HCT116 (cell line): ENCODE measurements around the gene TMEM61. TPM values are rescaled to one million over a fixed set of nuclear protein-coding genes. Genes with fewer than 3 reads are reported as not detected.
A peak's percentile ranks its signal among the peaks of the same experiment; 100 is the strongest.

Source experiments
- ATAC-seq: fragments of 200-7000 bp; cut with Tn5 transposase; 2 replicates; pipeline ENCODE4 v1.9.1; 2020; ENCODE audit warnings: mild to moderate bottlenecking, moderate library complexity
- BruUV-seq: library from RNA; stranded (reverse); fragments of 400-500 nt; replicated peaks from 2 replicates; lab custom pipeline; 2021; lab: Mats Ljungman, UMichigan
- CTCF ChIA-PET: fragments of 300-600 bp; sonication (Branson Sonifier 250); formaldehyde crosslinking; loops from one replicate; lab custom pipeline; 2021; ENCODE audit warnings: antibody characterized with exemption; lab: Charles Lee
- POLR2A ChIA-PET: fragments of 300-600, 350-600 bp; sonication (Branson Sonifier 250); formaldehyde crosslinking; loops from one replicate; lab custom pipeline; 2021; ENCODE audit warnings: antibody characterized with exemption; lab: Charles Lee
- RAD21 ChIA-PET, 2 experiments: fragments of 300-600 bp; sonication (Branson Sonifier 250); formaldehyde crosslinking; loops; one replicate each; lab custom pipeline; 2023; ENCODE audit warnings: low total read pairs in 2 of 2; ENCODE audit not compliant: uncharacterized antibody in 2 of 2, unreplicated experiment in 2 of 2, low non-redundant PET in 1 of 2; lab: Charles Lee
- DNase-seq: peaks from one replicate; pipeline ENCODE4 v3.0.0-alpha.2; 2010; ENCODE audit warnings: low read depth, low spot score
- H2AFZ ChIP-seq: fragments of 200-600 bp; shearing (Covaris generic), sonication (generic); 2 replicates; pipeline ENCODE4 v1.6.1; 2017; ENCODE audit warnings: low read depth, mixed run types, mixed read lengths, antibody characterized with exemption, low read length; ENCODE audit not compliant: poor library complexity, severe bottlenecking
- H3K27ac ChIP-seq: 2 replicates; pipeline ENCODE4 v1.5.1; 2012; ENCODE audit warnings: low read depth, low read length
- H3K27me3 ChIP-seq: fragments of 200-600 bp; sonication (generic); 2 replicates; pipeline ENCODE4 v1.6.1; 2016; ENCODE audit warnings: mixed run types, low read length, mixed read lengths; ENCODE audit not compliant: insufficient read depth
- H3K36me3 ChIP-seq, 2 experiments: fragments of 200-500 bp in 1 of 2; fragments of 200-600 bp in 1 of 2; sonication (Bioruptor generic) in 1 of 2; sonication (generic) in 1 of 2; 2 replicates each; pipeline versions ENCODE4 v1.5.1 to v1.6.1; 2014 to 2016; ENCODE audit warnings: low read length in 2 of 2, inconsistent platforms in 1 of 2, mixed read lengths in 1 of 2, mixed run types in 1 of 2; ENCODE audit not compliant: insufficient read depth in 2 of 2, control insufficient read depth in 1 of 2
- H3K4me1 ChIP-seq, 2 experiments: fragments of 200-600 bp in 1 of 2; sonication (generic) in 1 of 2; 2 replicates each; pipeline versions ENCODE4 v1.5.1 to v1.6.1; 2012 to 2017; ENCODE audit warnings: low read length in 2 of 2, inconsistent platforms in 1 of 2, mild to moderate bottlenecking in 1 of 2, mixed read lengths in 1 of 2, mixed run types in 1 of 2, moderate library complexity in 1 of 2; ENCODE audit not compliant: insufficient read depth in 2 of 2, control insufficient read depth in 1 of 2
- H3K4me2 ChIP-seq: fragments of 200-600 bp; sonication (generic); 2 replicates; pipeline ENCODE4 v1.6.1; 2017; ENCODE audit warnings: mixed run types, low read length, mixed read lengths
- H3K4me3 ChIP-seq, 2 experiments: fragments of 200-600 bp in 1 of 2; sonication (generic) in 1 of 2; replicated peaks in 1 of 2; 2 replicates each; pipeline ENCODE4 v1.5.1; 2011 to 2016; ENCODE audit warnings: low read length in 2 of 2, control low read depth in 1 of 2, low read depth in 1 of 2, mild to moderate bottlenecking in 1 of 2, mixed read lengths in 1 of 2, mixed run types in 1 of 2
- H3K79me2 ChIP-seq: fragments of 200-600 bp; sonication (generic); 2 replicates; pipeline ENCODE4 v1.6.1; 2017; ENCODE audit warnings: mild to moderate bottlenecking, mixed run types, low read length, moderate library complexity, mixed read lengths; ENCODE audit not compliant: insufficient read depth
- H3K9ac ChIP-seq: fragments of 200-600 bp; sonication (generic); 2 replicates; pipeline ENCODE4 v1.6.1; 2016; ENCODE audit warnings: low read length, mixed read lengths
- H3K9me2 ChIP-seq: fragments of 200-600 bp; sonication (generic), shearing (Covaris generic); 2 replicates; pipeline ENCODE4 v1.6.1; 2017; ENCODE audit warnings: mixed run types, mild to moderate bottlenecking, moderate library complexity; ENCODE audit not compliant: insufficient read depth
- H3K9me3 ChIP-seq, 2 experiments: fragments of 200-500 bp in 1 of 2; fragments of 200-600 bp in 1 of 2; sonication (Bioruptor generic) in 1 of 2; sonication (generic) in 1 of 2; 2 replicates each; pipeline ENCODE4 v1.6.1; 2014 to 2017; ENCODE audit warnings: low read length in 2 of 2, mixed read lengths in 2 of 2, inconsistent platforms in 1 of 2, low read depth in 1 of 2, mild to moderate bottlenecking in 1 of 2, mixed run types in 1 of 2, moderate library complexity in 1 of 2; ENCODE audit not compliant: control insufficient read depth in 1 of 2, insufficient read depth in 1 of 2
- H4K20me1 ChIP-seq: fragments of 200-600 bp; sonication (generic), shearing (Covaris generic); 2 replicates; pipeline ENCODE4 v1.6.1; 2017; ENCODE audit warnings: mixed run types, mild to moderate bottlenecking, moderate library complexity; ENCODE audit not compliant: insufficient read depth
- ATF3 ChIP-seq: IDR thresholded peaks from 2 replicates; pipeline ENCODE4 v1.6.1; 2012
- CBX3 ChIP-seq: IDR thresholded peaks from 2 replicates; pipeline ENCODE4 v1.6.1; 2012; ENCODE audit warnings: low read depth
- EZH2 ChIP-seq: fragments of 200-600 bp; sonication (generic); IDR thresholded peaks from 2 replicates; pipeline ENCODE4 v1.6.1; 2017; ENCODE audit warnings: antibody characterized with exemption, mixed run types
- EZH2phosphoT487 ChIP-seq: fragments of 200-600 bp; IDR thresholded peaks from 2 replicates; pipeline ENCODE4 v1.6.1; 2018; ENCODE audit warnings: antibody characterized with exemption, borderline replicate concordance
- MAX ChIP-seq: IDR thresholded peaks from 2 replicates; pipeline ENCODE4 v1.6.1; 2012
- POLR2A ChIP-seq: IDR thresholded peaks from 2 replicates; pipeline ENCODE4 v1.7.0; 2011; ENCODE audit warnings: borderline replicate concordance; ENCODE audit not compliant: insufficient read depth, insufficient read length; ENCODE audit errors: extremely low read depth
- POLR2AphosphoS5 ChIP-seq: IDR thresholded peaks from 2 replicates; pipeline ENCODE4 v1.6.1; 2011; ENCODE audit warnings: mild to moderate bottlenecking, low read depth, low read length, moderate library complexity
- SRF ChIP-seq: IDR thresholded peaks from 2 replicates; pipeline ENCODE4 v1.6.1; 2012; ENCODE audit warnings: low read depth
- intact Hi-C: fragments of 100-400 bp; cut with micrococcal nuclease; formaldehyde crosslinking; loops from 2 replicates; pipeline ENCODE4 v1.10.0; 2022
- total RNA-seq: library from RNA; stranded (reverse); gene quantifications from one replicate; pipeline ENCODE4 v1.2.1, GENCODE V29; 2021; ENCODE audit not compliant: unreplicated experiment

TMEM61 gene
- total RNA-seq, 1 experiment from 2014 or later: 4.4 TPM

- H3K9ac ChIP-seq: no peak overlapping the region
- H3K9me3 ChIP-seq: peaks cover 4 to 5% of the 10 kb centered on the region in 2 experiments; a peak in 2 of 4 replicates
- CTCF ChIA-PET: interaction anchor here (1.6 kb wide), 1 partner anchor 69 kb away, joined by 7 read pairs; no protein-coding TSS in a partner anchor
- RAD21 ChIA-PET: no interaction called here
- H2AFZ ChIP-seq: no peak overlapping the region
- intact Hi-C loops: no loop called here
- POLR2A ChIA-PET: no interaction called here
- BruUV-seq: no TSS peak
- H3K9me2 ChIP-seq: no peaks in the 10 kb centered on the region
- TF ChIP-seq MAX (peak; percentile 34; the same call in 1 of the 2 replicates), POLR2AphosphoS5 (no peak)
- H3K4me3 ChIP-seq: no peak overlapping the region
- DNase-seq (no peak), ATAC-seq (no peak)
- H3K4me2 ChIP-seq: no peak overlapping the region
- H3K4me1 ChIP-seq: peaks cover 6 to 34% of the 10 kb centered on the region in 2 experiments
- no peaks in the 10 kb centered on the region for H3K27me3 ChIP-seq
- H4K20me1 ChIP-seq: no peaks in the 10 kb centered on the region
- H3K79me2 ChIP-seq: no peaks in the 10 kb centered on the region
- H3K36me3 ChIP-seq: no peaks in the 10 kb centered on the region
- H3K27ac ChIP-seq: no peak overlapping the region
Observed at GRCh38 chr1:54952950-54953718, 27.3 kb upstream of the TMEM61 start.

GRCh38 chr1:54953846-54954245, 26.6 kb upstream of the TMEM61 start:
- Histone ChIP-seq H3K4me2 (no peak overlapping the region), H4K20me1 (no peaks in the 10 kb centered on the region), H3K9me2 (no peaks in the 10 kb centered on the region), H2AFZ (no peak overlapping the region), H3K9me3 (peaks cover 4 to 5% of the 10 kb centered on the region in 2 experiments; a peak in 2 of 4 replicates), H3K27ac (no peak overlapping the region), H3K4me1 (peaks cover 6 to 34% of the 10 kb centered on the region in 2 experiments), H3K27me3 (no peaks in the 10 kb centered on the region), H3K36me3 (no peaks in the 10 kb centered on the region)
- BruUV-seq: no TSS peak
- RAD21 ChIA-PET: no interaction called here
- DNase-seq (no peak), ATAC-seq (no peak)
- intact Hi-C loops: no loop called here
- CTCF ChIA-PET: interaction anchor here (1.6 kb wide), 1 partner anchor 68 kb away, joined by 7 read pairs; no protein-coding TSS in a partner anchor
- POLR2A ChIA-PET: no interaction called here
- TF ChIP-seq EZH2phosphoT487 (no peak), SRF (no peak), CBX3 (no peak), ATF3 (no peak), POLR2A (no peak), EZH2 (no peak)
- TF ChIP-seq, all 23 proteins: peak for 0
- no peak overlapping the region for H3K9ac ChIP-seq
- no peak overlapping the region for H3K4me3 ChIP-seq
- no peaks in the 10 kb centered on the region for H3K79me2 ChIP-seq
